Stimulated activated naive CD8-positive, alpha-beta T cell treated with anti-CD3 and anti-CD28 coated beads, Interleukin-15, Interleukin-2, amounts not matched to agents 100 ng/mL and 50 ng/mL, for 24 hours (primary cell): ENCODE measurements around the gene ARMC7.

Experiments
- H3K27ac Mint-ChIP-seq: one replicate; pipeline ENCODE4 v1.8.0; 2021; ENCODE audit warnings: mild to moderate bottlenecking, mixed read lengths
- H3K27me3 Mint-ChIP-seq: one replicate; pipeline ENCODE4 v1.8.0; 2021; ENCODE audit warnings: mixed read lengths
- H3K36me3 Mint-ChIP-seq: one replicate; pipeline ENCODE4 v1.8.0; 2021; ENCODE audit warnings: low read depth, mixed read lengths
- H3K4me1 Mint-ChIP-seq: one replicate; pipeline ENCODE4 v1.8.0; 2021; ENCODE audit warnings: low read depth, mixed read lengths
- H3K4me3 Mint-ChIP-seq: one replicate; pipeline ENCODE4 v1.8.0; 2021; ENCODE audit warnings: mild to moderate bottlenecking, mixed read lengths
- H3K9me3 Mint-ChIP-seq: one replicate; pipeline ENCODE4 v1.8.0; 2021; ENCODE audit warnings: mixed read lengths

ARMC7 gene

DNA sequence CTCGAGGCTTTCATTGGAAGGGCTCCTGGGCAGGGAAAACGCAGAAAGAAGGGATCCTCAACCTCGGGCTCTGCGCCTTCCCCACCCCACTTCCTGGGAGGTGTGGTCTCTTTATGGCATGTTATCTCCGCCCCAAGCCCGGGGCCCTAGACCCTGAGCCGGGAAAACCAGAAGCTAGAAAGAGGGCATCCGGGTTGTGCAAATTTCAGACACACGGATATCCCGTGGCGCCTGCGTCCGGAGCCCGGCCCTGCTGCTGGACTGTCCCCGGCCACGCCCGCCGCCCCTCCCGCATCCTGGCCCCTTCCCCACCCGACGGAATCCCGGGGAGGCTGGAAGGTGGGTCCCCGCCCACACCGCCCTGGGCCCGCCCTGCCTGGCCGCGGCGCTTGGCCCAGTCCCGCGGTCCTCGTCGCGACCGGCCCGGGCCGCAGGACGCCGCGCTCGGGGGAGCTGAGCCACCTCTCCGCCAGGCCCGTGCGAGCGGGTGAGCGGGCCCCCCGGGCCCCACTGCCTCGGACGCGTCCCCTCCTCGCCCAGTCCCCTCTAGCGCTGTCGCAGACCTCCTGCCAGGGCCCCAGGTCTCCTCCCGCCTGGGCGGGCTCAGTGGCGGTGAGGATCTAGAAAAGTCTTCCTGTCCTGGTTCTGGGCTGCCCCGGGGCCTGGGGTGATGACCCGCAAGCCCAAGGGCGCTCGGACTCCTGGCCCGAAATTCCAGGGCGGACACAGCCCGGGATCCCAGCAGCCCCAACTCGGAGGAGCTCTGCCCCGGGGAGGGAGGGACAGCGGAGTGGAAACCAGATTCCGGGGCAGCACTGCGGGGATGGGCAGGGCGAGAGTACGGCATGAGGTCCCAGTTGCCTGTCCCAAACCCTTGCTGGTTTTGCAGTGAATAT lies 22.0 kb upstream of the ARMC7 start, which contains the start of gene SLC16A5:
TSS of gene SLC16A5 (plus strand) at position 397 of the 896 bp plus-strand sequence. CDS start 5,683 bp downstream, outside the sequence.
- H3K27ac Mint-ChIP-seq = peak within 1 kb of the TSS; percentile 42
- H3K27me3 Mint-ChIP-seq = no peaks in the 10 kb centered on the region
- no peaks in the 10 kb centered on the region for H3K36me3 Mint-ChIP-seq
- peaks cover 37% of the 10 kb centered on the region for H3K4me1 Mint-ChIP-seq
- H3K9me3 Mint-ChIP-seq = no peaks in the 10 kb centered on the region
- peak within 1 kb of the TSS; percentile 72 for H3K4me3 Mint-ChIP-seq

DNA sequence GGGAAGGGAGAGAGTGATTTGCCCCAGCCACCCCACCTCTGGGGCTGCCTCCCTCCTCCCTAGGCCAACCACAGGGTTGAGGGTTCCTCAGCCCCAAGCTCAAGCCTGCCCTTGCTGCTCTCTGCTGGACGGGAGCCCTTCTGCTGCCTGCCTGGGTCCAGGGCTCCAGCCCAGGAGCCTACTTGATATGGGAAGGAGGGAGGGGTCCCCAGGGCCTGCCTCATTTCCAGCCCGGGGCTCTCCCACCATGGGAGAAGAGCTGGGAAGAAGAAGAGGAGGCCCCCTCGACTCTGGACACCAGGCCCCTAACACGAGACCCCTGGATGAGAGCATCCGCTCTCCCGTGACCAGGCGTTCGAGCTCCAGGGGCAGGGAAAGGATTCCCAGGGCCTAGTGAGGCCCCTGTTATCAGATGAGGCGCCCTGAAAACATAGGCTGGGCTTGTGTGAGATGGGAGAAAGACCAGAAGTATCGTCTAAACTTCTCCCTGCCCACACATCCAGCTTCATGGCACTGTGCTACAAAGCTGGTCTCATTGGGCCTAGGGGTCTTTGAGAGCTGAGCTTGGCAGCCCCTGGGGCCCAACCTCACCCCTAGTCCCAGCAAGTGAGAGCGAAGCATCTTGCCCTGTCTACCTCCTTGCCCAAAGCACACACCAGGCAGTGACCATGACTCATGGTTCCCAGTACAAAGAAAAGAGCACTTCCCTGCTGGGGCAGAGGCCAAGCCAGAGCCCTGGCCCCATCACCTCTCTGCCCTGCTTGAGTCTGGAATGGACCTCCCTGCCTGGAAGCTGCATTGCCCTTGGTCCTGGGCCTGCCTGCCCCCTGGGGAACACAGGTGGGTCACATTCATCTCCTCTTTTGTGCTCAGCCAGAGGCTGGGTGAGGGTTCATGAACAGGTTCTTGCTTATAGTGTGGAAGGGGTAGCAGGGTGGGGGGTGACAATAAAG lies 21.0 kb upstream of the ARMC7 start:
- no peak overlapping the region for H3K27ac Mint-ChIP-seq
- H3K4me1 Mint-ChIP-seq = peaks cover 36% of the 10 kb centered on the region

DNA sequence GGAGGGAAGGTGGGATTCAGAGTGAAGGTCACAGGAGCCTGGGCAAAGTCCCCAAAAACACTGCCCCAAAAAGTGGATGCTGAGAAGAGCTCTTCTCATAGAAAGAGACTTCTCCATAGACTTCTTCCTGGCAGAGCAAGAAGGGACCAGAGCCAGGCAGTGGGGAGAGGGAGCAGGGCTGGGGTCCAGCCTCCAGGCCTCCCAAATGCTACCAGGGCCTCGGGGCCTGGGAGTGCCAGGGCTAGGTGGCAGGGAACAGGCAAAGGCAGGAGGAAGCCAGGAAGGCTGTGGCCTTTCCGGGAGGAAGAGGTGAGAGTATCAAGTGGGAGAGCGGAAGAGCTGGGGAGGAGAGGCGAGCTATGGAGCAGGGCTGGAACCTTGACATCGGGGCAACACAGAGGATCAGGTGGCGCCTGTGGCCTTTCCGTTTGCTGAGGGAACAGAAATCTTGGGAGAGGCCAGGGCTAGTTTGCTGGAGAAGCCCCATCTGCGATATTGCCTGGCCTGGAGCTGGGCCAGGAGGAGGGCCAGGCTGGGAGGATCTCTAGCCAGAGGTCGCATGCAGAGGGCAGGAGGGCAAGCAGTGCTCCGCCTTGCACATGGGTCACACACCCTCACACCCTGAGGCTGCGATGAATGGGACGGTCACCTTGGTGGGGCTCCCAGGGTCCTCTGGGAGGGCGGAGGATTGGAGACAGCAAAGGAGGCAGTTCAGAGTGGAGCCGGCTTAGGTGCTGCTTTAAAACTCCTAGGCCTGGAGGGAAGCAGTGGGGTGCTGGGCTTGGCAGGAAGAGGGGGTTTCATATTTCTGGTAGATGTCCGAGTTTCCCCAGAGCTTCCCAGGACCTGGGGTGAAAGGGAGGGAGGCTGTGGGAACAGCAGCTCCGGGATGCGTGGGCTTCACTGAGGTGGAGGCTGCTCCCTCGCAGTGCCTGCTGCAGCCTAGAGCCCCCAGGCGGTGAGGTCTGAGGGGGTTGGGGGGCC lies 18.6 kb upstream of the ARMC7 start:
- H3K4me3 Mint-ChIP-seq = no peak overlapping the region
- H3K36me3 Mint-ChIP-seq = no peaks in the 10 kb centered on the region
- peaks cover 32% of the 10 kb centered on the region for H3K4me1 Mint-ChIP-seq
- H3K27ac Mint-ChIP-seq = no peak overlapping the region
- H3K9me3 Mint-ChIP-seq = no peaks in the 10 kb centered on the region
- H3K27me3 Mint-ChIP-seq = no peaks in the 10 kb centered on the region

More for the DNA sequence above, 21.0 kb upstream of the ARMC7 start:
- Mint-ChIP-seq H3K27me3 (no peaks in the 10 kb centered on the region), H3K36me3 (no peaks in the 10 kb centered on the region), H3K9me3 (no peaks in the 10 kb centered on the region), H3K4me3 (peak overlapping the region; percentile 72)

DNA sequence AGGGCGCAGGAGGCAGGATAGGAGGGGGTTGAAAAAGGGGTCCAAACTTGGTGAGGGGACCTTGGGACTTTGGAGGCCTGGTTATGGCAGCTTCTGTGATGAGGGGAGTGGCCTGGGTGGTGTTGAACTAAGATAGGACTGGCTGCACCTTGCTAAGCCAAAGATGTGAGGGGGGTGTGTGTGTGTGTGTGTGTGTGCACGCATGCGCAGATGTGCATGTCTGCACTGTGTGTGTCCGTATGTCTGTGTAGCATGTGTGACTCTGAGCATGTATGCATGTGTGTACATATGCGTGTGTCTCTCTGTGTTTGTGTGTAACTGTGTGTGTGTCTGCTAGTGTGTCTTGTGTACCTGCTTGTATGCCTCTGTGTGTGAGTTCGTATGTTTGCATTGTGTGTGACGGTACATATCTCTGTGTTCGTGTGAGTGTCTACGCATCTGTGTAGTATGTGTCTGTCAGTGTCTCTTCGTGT lies 17.9 kb upstream of the ARMC7 start:
- H3K4me3 Mint-ChIP-seq = no peak overlapping the region
- no peaks in the 10 kb centered on the region for H3K9me3 Mint-ChIP-seq
- H3K27me3 Mint-ChIP-seq = no peaks in the 10 kb centered on the region
- H3K36me3 Mint-ChIP-seq = no peaks in the 10 kb centered on the region
- H3K27ac Mint-ChIP-seq = no peak overlapping the region
- peaks cover 26% of the 10 kb centered on the region for H3K4me1 Mint-ChIP-seq

- H3K27me3 Mint-ChIP-seq = no peaks in the 10 kb centered on the region
- no peak overlapping the region for H3K4me3 Mint-ChIP-seq
- H3K36me3 Mint-ChIP-seq = no peaks in the 10 kb centered on the region
- no peak overlapping the region for H3K27ac Mint-ChIP-seq
- no peaks in the 10 kb centered on the region for H3K9me3 Mint-ChIP-seq
- H3K4me1 Mint-ChIP-seq = peaks cover 17% of the 10 kb centered on the region
Measured at GRCh38 chr17:75093548-75094158, 16.1 kb upstream of the ARMC7 start.

- H3K9me3 Mint-ChIP-seq = no peaks in the 10 kb centered on the region
- no peaks in the 10 kb centered on the region for H3K36me3 Mint-ChIP-seq
- H3K27me3 Mint-ChIP-seq = no peaks in the 10 kb centered on the region
- H3K4me1 Mint-ChIP-seq = peaks cover 4% of the 10 kb centered on the region
- no peak overlapping the region for H3K27ac Mint-ChIP-seq
- no peak overlapping the region for H3K4me3 Mint-ChIP-seq
Measured at GRCh38 chr17:75094871-75095399, 14.8 kb upstream of the ARMC7 start.

GRCh38 chr17:75096082-75096625 lies 13.6 kb upstream of the ARMC7 start:
- Mint-ChIP-seq H3K27ac (no peak overlapping the region), H3K4me1 (peaks cover 3% of the 10 kb centered on the region), H3K36me3 (no peaks in the 10 kb centered on the region)

DNA sequence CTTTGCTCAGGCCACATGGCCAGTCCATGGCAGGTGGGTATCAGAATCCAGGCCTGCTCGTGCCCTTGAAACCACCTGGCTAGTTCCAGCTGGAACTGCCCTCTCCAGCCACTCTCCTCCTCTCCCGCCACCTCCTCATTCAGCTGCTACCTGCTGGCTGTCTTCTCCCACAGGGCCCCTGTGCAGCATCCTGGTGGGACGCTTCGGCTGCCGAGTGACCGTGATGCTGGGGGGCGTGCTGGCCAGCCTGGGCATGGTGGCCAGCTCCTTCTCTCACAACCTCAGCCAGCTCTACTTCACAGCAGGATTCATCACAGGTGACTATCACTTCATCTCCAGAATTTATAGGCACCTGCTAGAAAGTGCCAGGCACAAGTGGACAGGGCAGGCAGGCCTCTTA lies 11.9 kb upstream of the ARMC7 start:
- no peak overlapping the region for H3K27ac Mint-ChIP-seq
- H3K4me3 Mint-ChIP-seq = no peak overlapping the region
- H3K36me3 Mint-ChIP-seq = no peaks in the 10 kb centered on the region
- H3K27me3 Mint-ChIP-seq = no peaks in the 10 kb centered on the region
- H3K9me3 Mint-ChIP-seq = no peaks in the 10 kb centered on the region
- H3K4me1 Mint-ChIP-seq = peaks cover 10% of the 10 kb centered on the region

More at GRCh38 chr17:75096082-75096625, 13.6 kb upstream of the ARMC7 start:
- Mint-ChIP-seq H3K9me3 (no peaks in the 10 kb centered on the region), H3K27me3 (no peaks in the 10 kb centered on the region), H3K4me3 (no peak overlapping the region)

GRCh38 chr17:75098861-75099260 lies 10.9 kb upstream of the ARMC7 start:
- H3K36me3 Mint-ChIP-seq = no peaks in the 10 kb centered on the region
- peaks cover 10% of the 10 kb centered on the region for H3K4me1 Mint-ChIP-seq
- H3K4me3 Mint-ChIP-seq = no peak overlapping the region
- H3K27me3 Mint-ChIP-seq = no peaks in the 10 kb centered on the region
- no peaks in the 10 kb centered on the region for H3K9me3 Mint-ChIP-seq
- H3K27ac Mint-ChIP-seq = no peak overlapping the region

DNA sequence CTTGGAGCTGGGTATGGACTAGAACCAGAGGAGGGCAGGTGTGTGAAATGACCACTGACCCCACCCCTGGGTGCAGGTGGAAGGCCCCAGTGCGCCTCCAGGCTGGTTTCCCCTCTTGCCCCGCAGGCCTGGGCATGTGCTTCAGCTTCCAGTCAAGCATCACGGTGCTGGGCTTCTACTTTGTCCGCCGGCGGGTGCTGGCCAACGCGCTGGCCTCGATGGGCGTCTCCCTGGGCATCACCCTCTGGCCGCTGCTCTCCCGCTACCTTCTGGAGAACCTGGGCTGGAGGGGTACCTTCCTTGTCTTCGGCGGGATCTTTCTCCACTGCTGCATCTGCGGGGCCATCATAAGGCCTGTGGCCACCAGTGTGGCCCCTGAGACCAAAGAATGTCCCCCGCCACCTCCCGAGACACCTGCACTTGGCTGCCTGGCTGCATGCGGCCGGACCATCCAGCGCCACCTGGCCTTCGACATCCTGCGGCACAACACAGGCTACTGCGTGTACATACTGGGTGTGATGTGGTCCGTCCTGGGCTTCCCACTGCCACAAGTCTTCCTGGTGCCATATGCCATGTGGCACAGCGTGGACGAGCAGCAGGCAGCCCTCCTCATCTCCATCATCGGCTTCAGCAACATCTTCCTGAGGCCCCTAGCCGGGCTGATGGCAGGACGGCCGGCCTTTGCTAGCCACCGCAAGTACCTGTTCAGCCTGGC lies 9.7 kb upstream of the ARMC7 start:
- H3K27me3 Mint-ChIP-seq = no peaks in the 10 kb centered on the region
- H3K9me3 Mint-ChIP-seq = no peaks in the 10 kb centered on the region
- H3K4me1 Mint-ChIP-seq = peaks cover 10% of the 10 kb centered on the region
- no peak overlapping the region for H3K4me3 Mint-ChIP-seq
- H3K36me3 Mint-ChIP-seq = no peaks in the 10 kb centered on the region
- H3K27ac Mint-ChIP-seq = no peak overlapping the region

DNA sequence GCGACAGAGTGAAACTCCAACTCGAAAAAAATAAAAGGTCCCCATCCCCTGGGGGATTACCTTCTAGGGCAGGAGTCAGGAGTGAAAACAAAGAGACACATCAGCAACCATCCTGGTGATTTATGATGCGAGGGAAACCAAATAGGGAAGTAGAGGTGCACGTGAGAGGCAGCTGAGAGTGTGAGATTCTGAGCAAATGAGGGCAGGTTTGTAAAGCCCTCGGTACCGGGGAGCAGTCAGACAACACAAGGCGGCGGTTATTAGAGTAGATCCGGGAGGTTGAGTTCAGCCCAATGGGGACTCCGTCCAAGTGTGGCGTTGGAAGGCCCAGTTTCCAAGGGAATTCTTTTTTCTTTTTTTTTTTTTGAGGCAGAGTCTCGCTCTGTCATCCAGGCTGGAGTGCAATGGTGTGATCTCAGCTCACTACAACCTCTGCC lies 7.4 kb upstream of the ARMC7 start:
- Mint-ChIP-seq H3K4me3 (no peak overlapping the region), H3K27ac (no peak overlapping the region), H3K27me3 (no peaks in the 10 kb centered on the region), H3K9me3 (no peaks in the 10 kb centered on the region), H3K4me1 (peaks cover 7% of the 10 kb centered on the region), H3K36me3 (no peaks in the 10 kb centered on the region)

GRCh38 chr17:75103601-75104554 lies 5.9 kb upstream of the ARMC7 start:
- H3K4me3 Mint-ChIP-seq = no peak overlapping the region
- H3K27me3 Mint-ChIP-seq = no peaks in the 10 kb centered on the region
- H3K27ac Mint-ChIP-seq = no peak overlapping the region
- H3K4me1 Mint-ChIP-seq = peaks cover 13% of the 10 kb centered on the region
- H3K36me3 Mint-ChIP-seq = no peaks in the 10 kb centered on the region
- no peaks in the 10 kb centered on the region for H3K9me3 Mint-ChIP-seq
